B cell (primary cell): Measurements from ENCODE around the gene CAMTA1.

Experiments used
- CTCF ChIP-seq: fragments of 200-600 bp; IDR thresholded peaks from one replicate; pipeline ENCODE4 v1.8.0; 2022; ENCODE audit warnings: antibody characterized with exemption, mild to moderate bottlenecking
- EZH2 ChIP-seq: IDR thresholded peaks from 2 replicates; pipeline ENCODE4 v1.6.1; 2012; ENCODE audit warnings: borderline replicate concordance, low read depth, mild to moderate bottlenecking, moderate library complexity, low read length; ENCODE audit not compliant: insufficient read depth, poor library complexity, severe bottlenecking

DNA sequence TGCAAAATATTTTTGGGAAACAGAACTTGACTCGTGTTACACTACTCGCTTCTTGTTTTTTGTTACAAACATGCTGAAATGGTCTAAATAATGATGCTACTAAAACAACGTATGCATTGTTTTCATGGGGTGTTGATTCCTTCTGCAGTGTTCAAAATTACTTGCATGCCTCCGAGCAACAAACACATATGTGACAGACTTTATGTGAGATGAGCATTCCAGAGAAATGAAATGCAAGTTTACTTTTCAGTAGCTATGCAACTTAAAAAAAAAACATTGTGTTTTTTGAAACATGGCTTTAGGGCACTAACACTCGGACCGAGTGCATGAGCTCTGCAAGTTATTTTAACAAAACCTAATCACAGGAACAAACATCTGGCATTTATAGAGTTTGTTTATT, 84.8 kb downstream of the CAMTA1 start:
- no peak for TF ChIP-seq EZH2
- TF ChIP-seq CTCF: no peak
